ENCODE results near the gene SLC22A4.

Gene SLC22A4

GRCh38 chr5:132392978-132393825, 99.0 kb downstream of the SLC22A4 start:
- Histone ChIP-seq H3K27me3 (ENCODE audit: insufficient read depth, poor library complexity, severe bottlenecking) (no peaks in the 10 kb centered on the region), H3K36me3 (ENCODE audit: low read depth) (peaks cover 42% of the 10 kb centered on the region; the same call in 1 of the 2 replicates), H3K27ac (ENCODE audit: poor library complexity, severe bottlenecking) (no peak overlapping the region), H3K4me1 (ENCODE audit: insufficient read depth, poor library complexity, severe bottlenecking) (peaks cover 20% of the 10 kb centered on the region), H3K4me3 (ENCODE audit: severe bottlenecking) (no peak overlapping the region), H3K9me3 (ENCODE audit: severe bottlenecking) (no peaks in the 10 kb centered on the region)
- no peak for ATAC-seq (ENCODE audit: low read depth)
- TF ChIP-seq, protein P1, sequence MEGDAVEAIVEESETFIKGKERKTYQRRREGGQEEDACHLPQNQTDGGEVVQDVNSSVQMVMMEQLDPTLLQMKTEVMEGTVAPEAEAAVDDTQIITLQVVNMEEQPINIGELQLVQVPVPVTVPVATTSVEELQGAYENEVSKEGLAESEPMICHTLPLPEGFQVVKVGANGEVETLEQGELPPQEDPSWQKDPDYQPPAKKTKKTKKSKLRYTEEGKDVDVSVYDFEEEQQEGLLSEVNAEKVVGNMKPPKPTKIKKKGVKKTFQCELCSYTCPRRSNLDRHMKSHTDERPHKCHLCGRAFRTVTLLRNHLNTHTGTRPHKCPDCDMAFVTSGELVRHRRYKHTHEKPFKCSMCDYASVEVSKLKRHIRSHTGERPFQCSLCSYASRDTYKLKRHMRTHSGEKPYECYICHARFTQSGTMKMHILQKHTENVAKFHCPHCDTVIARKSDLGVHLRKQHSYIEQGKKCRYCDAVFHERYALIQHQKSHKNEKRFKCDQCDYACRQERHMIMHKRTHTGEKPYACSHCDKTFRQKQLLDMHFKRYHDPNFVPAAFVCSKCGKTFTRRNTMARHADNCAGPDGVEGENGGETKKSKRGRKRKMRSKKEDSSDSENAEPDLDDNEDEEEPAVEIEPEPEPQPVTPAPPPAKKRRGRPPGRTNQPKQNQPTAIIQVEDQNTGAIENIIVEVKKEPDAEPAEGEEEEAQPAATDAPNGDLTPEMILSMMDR (IDR thresholded peaks at IDR 0.05; ENCODE audit: poor library complexity, severe bottlenecking) = no peak
- DNase-seq (ENCODE audit: low spot score) = no peak

Measured in RWPE2 (cell line).